GM20431 (cell line): ENCODE data around the gene LRRC70.

ENCODE experiments used
- in situ Hi-C: fragments of 300-500 bp; cut with MseI, MboI; formaldehyde crosslinking; loops from one replicate; pipeline ENCODE4 v1.15.0; 2020; ENCODE audit warnings: low sequenced_read_pairs; ENCODE audit not compliant: unreplicated experiment

The LRRC70 gene

DNA sequence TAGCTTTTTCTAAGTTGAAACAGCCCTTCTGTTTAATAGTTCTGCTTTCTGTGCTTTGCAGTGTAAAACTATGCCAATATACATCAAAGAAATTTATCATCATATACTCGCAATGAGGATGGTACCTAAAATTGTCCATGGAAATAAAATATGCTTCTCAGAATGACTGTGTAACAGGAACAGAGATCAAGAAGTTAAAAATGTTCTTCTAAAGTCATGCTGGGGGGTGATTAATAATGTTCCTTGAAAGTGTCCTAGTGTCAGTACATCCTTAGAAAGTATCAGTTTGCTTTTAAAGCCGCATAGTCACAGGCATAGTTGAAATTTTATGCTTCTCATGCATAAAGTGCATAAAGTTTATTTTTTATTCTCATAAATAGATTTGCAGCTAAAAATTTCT, 4.0 kb upstream of the LRRC70 start:
- in situ Hi-C loops: no loop called here

DNA sequence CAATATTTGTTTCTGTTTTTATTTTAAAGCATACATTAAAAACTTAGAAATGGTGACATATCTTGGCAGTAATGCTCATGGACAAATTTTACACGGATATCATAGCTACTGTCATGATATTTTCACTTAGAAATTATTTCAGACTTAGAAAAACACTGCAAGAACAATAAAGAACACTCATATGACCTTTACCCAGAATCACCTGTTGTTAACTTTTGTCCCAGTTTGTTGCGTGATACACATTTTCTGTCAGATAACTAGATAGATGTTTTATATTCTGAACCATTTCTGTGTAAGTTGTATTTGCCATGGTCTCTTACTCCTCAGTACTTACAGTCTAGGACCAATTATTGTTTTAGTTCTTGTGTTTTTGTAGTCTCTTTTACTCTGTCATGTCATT, 3.6 kb upstream of the LRRC70 start:
- in situ Hi-C loops: no loop called here

DNA sequence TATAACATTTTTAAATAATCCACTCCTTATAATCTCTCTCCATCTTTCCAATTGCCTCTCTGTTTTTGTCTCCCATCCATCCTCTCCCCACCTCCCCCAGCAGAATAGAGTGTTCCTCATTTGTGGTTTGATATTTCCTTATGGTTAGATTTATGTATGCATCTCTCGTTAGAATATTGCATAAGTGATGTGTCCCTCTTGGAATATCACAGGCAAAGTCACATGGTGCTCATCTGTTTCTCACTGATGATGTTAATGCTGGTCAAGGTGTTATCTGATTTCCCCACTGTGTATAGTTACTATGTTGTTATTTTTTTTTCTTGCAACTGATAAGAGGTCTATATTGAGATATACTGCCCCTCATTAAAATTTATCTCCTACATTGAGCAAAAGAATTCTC, 3.1 kb upstream of the LRRC70 start:
- in situ Hi-C loops: no loop called here

DNA sequence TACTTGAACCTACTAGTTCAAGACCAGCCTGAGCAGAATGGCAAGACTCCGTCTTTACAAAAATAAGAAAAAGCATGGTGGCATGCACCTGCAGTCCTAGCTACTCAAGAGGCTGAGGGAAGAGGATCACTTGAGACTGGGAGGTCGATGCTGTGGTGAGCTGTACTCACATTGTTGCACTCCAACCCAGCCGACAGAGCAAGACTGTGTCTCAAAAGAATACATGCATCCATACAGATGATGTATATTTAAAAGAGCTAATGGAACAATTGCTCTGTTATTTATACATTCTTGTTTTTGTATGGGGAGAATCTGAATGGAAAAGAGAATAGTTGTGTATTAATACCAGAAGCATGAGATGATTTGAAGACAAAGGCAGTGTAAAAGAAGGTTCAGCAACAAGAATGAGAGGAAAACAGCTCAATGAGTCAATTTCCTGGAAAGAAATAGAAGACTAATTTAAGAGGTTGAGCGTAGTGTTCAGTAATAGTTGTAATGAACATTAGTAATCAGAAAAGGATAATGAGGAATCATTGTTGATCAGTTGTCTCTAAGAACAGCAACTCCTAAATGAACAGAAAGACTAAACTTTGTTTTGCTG, 1.9 kb upstream of the LRRC70 start:
- in situ Hi-C loops: no loop called here

DNA sequence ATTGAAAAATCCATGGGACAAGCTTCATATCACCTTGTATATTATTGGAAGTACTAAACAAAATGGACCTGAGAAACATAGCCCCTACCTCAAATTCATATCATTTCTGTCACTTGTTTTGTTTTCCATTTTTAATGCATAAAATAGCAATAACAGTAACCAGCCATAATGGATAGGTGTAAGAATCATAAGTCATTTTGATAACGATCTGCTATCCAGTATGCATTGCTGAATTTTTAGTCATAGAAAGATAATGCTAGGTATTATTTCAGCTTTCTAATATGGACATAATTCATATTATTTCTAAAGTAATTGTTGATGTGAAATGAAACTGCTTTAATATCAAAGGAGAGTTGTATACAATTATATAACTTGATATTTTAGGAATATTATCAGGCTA, 1.1 kb upstream of the LRRC70 start:
- in situ Hi-C loops: no loop called here

DNA sequence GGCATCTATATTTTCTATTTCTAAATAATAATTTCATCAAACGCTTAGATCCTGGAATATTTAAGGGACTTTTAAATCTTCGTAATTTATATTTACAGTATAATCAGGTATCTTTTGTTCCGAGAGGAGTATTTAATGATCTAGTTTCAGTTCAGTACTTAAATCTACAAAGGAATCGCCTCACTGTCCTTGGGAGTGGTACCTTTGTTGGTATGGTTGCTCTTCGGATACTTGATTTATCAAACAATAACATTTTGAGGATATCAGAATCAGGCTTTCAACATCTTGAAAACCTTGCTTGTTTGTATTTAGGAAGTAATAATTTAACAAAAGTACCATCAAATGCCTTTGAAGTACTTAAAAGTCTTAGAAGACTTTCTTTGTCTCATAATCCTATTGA, 1.1 kb downstream of the LRRC70 start:
- in situ Hi-C loops: no loop called here

DNA sequence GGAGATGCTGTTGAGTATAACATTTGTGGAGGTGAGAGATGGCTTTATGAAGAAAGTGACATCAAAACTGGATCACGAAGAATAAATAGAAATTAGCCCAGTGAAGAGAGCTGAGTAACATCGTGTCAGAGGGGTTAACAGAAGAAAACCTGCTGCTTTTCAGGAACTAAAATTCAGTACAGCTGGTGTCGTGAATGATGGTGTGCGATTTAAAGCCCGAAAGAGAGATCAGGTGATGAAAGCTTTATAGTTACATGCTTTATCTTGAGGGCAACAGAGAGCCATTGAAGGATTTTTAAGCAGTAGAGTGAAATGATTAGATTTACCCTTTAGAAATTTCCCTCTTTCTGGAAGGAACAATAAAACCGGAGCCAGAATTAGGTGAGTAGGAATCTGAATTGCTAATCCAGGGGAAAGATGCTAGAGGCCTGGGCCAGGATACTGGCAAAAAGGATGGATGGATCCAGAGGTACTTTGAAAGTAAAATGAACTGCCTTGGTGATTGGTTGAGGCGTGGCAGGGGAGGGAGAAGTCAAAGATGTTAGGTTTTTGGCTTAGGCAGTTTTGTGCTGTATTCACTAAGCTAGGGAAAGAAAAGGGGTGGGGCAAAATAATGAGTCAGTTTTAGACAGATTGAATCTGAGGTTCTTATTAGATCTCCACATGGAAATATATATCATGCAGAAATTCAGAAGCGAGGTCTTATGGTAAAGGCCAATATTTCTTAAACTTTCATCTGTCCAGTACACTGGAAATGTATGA, 3.4 kb downstream of the LRRC70 start:
- in situ Hi-C loops: no loop called here

DNA sequence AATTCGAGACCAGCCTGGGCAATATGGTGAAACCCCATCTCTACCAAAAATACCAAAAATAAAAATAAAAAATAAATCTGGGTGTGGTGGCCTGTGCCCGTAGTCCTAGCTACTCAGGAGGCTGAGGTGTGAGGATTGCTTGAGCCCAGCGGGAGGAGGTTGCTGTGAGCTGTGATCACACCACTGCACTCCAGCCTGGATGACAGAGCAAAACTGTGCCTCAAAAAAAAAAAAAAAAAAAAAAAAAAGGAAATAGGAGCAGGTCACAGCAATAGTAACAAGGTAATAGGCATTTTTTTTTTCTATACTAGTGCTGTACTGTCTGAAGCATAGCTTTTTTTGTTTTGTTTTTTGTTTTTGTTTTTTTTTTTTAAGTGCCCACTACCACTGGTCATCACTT, 5.8 kb downstream of the LRRC70 start:
- in situ Hi-C loops: no loop called here

DNA sequence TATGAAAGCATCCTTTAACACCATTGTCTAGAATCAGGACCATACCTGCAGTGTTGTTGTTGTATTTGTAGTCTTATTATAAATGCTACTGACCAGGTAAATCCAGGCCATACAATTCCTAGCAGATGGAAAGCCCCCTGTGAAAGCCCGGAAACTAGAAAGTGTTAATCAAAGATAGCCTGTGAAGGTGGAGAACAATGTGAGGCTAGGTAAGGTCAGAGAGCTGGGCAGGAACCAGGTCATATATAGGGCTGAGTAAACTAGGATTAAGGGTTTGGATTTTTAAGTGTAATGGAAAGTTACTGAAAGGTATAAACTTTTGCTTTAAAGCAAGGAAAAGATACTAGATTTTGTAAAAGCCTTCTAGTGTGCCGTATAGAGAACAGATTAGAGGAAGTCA, 6.7 kb downstream of the LRRC70 start:
- in situ Hi-C loops: no loop called here

DNA sequence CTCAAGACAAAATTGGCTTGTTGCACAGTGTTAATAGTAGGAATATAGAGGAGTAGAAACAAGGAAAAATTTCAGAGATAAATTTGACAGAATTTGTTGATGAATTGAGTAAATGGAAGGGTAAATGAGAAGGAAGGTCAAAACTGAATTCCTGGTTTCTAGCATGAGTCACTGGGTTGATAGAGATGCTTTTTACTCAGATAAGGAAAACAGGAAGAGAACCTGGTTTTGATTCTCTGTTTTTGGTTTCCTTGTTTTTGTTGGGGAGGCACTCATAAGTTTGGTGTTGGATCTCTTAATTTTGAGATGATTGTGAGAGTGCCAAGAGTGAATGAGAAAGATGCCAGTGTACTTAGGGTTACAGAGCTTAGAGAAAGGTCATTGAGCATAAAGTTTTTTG, 7.1 kb downstream of the LRRC70 start:
- in situ Hi-C loops: no loop called here

DNA sequence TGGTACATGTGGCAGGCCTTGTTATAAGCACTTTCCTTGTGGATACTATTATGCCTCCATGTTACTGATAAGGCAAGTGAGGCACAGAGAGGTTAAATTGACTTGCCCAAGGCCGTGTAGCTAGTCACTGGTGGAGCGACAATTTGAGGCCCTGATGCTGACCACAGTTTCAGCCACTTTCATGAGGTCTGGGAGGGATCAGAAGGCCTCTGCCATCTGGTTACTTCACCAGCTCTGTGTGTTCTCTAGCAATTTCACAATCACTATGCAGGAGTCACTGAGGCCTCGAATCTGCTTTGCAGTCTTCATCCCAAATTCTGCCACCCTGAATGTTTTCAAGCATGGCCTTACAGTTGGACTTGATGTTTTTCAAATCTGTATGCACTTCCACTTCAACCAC, 9.1 kb downstream of the LRRC70 start:
- in situ Hi-C loops: no loop called here

DNA sequence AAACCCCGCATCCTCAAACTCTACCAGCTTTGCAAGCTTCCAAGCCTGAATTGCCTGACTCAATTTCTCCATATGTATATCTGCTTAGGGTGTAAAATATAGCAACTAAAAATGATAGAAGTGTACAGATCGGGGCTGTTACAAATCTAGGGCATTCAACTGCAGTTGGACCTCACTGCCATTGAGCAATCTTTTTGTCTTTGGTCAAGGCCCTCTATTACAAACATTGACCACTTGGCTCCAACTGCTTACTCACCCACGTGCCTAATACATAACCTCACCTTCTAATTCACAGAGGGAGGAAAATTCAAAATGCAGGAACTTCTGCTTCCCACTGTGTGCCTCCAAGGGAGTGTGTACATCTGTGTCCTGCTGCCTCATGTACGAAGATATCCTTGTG, 10.0 kb downstream of the LRRC70 start:
- in situ Hi-C loops: no loop called here

DNA sequence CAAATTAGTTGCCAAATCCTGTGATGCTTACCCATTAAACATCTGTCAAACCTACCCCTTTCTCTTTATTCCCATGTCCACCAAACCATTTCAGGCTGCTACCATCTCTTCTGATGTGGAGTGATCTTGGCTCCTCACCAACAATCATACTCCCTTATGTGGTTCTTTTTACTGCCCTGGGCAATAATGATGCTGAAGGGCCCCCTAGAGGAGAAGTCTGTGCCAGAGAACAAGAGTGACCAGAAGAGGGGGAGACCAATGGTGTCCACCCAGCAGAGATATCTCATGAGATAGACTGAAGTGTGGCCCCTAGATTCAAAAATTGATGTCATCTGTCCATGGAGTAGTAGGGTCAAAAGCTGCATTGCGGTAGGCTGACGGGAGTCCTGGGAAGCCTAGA, 10.9 kb downstream of the LRRC70 start:
- in situ Hi-C loops: no loop called here

DNA sequence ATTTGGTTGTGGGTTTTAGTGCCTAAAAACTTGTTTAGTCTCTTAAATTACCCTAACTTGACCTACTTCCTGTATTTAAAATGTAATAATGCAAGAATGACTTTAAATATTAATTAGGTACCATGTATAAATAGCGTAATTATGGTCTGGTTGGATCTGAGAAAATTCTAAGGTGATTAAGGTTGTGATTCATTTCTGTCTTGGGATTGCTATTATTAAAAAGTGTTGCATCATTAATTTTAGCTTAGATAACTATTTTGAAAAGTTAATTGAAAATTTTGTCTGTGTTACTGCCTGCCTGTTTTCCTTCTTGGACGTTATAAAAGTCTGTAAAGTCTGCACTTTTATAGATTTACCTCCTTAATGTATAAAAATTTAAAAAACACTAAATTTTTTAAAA, 11.8 kb downstream of the LRRC70 start:
- in situ Hi-C loops: no loop called here

DNA sequence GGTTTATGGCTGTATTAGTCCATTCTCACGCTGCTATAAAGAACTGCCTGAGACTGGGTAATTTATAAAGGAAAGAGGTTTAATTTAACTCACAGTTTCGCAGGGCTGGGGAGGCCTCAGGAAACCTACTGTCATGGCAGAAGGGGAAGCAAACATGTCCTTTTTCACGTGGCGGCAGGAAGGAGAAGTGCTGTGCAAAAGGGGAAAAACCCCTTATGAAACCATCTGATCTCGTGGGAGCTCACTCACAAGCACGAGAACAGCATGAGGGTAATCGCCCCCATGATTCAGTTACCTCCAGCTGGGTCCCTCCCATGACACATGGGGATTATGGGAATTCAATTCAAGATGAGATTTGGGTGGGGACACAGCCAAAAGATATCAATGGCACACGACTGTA, 13.9 kb downstream of the LRRC70 start:
- in situ Hi-C loops: no loop called here

DNA sequence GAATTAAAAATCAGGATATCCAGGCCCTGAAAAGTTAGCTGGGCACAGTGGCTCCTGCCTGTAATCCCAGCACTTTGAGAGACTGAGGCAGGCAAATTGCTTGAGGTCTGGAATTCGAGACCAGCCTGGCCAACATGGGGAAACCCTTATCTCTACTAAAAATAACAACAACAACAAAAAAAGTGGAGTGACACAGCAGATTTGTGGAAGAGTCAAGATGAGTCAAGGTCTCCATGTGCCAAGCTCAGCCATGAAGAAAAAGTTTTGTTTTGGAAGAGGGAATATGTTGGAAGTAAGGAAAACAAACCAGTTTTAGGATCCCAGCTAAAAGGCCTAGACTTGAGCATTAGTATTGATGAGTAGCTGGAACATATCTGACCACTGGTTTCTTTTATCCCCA, 14.7 kb downstream of the LRRC70 start:
- in situ Hi-C loops: no loop called here

DNA sequence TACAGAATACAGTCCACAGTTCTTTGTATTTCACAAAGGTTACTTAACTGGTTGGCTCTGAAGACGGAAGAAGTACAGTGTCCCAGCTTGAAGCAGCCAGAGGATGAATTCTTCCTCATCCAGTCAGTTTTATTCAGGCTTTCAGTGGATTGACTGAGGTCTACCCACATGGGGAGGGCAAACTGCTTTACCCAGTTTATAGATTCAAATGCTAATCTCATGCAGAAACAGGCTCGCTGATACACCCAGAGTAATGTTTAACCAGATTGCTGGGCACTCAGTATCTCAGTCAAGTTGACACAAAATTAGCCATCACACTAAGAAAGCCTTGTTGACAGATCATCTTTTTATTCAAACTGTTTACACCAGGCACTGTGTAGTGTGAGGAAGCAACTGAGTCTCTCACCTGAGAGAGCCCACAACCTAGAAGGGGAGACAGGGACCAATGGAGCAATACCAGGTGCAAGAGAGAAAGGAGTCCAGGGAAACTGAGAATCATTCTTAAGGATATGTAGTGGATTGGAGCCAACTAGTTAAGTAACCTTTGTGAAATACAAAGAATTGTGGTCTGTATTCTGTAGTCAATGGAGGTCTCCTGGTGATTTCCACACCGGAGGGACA, 15.9 kb downstream of the LRRC70 start:
- in situ Hi-C loops: no loop called here

DNA sequence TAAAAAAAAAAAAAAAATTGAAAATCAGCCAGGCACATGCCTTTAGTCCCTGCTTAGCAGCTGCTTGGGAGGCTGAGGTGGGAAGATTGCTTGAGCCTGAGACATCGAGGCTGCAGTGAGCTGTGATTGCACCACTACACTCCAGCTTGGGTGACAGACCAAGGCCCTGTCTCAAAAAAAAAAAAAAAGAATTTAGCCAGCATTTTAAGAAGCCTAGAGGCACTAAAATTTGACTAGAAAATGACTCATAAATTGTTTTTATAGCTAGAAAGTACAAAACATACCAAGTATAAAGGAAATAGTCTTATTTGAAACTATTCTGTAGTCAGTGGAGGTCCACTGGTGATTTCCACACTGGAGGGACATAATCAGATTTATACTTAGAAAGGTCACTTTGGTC, 17.5 kb downstream of the LRRC70 start:
- in situ Hi-C loops: no loop called here

DNA sequence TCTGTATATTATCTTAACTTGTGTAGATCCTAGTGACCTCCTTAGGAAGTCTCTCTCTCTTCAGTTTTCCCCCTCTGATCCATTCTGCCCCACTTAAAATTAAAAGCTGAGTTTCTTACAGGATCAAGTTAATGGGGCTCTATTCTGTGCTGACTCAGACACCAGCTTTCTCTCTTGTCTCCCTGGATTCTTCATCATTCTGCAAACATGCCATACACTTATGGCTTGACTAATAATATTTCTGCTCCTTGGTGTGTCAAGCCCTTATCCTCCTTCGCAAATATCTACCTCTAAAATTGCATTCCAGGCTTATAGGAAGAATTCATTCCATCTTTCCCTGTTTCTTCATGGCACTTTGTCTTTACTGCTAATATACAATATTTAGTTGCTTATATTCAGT, 18.1 kb downstream of the LRRC70 start:
- in situ Hi-C loops: no loop called here

DNA sequence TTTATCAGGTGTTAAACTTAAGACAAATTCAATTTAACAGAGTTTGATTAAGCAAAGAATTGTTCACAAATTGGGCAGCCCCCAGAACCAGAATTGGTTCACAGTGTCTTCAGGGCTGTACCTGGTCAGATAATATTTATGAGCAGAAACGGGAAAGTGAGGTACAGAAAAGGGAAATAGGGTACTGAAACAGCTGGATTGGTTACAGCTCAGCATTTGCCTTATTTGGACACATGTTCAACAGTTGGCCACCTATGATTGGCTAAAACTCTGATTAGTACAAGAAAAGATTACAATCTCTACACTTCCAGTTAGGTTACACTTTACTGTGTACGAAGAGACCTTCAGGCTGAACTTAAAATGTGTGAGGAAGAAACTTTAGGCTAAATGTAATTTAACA, 18.7 kb downstream of the LRRC70 start:
- in situ Hi-C loops: no loop called here

DNA sequence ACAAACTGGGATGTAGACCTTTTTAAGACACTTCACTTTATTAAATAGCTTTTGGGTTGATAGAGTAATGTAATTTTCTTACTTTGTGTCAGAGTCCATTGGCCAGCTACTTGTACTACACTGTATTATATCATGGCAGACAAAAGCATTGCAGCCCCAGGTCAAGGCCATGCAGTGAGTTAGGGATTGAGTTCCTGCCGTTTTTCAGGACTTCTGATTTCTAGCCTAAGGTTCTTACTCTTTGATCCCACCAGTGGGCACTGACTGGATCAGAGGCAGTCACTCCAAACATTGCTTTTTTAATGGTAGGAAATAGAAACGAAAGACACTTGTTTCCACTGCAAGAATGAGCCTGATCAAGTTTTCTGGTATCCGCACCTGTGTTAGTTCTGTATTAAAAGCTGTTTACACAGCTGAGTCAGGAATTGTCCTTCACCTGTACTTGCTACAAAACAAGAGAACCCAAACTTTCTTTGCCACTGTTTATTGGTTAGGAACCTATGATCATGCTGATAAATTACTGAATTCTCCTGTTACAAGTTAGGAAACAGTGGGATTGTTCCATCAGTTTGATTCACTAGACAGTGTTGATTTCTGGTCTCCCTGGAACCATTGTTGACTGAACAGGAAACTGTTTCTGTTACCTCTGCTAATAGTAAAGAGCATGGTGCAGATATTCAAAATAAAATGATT, 22.1 kb downstream of the LRRC70 start:
- in situ Hi-C loops: no loop called here
